HepG2 (cell line): ENCODE data around the gene OR2B2. TPM values are rescaled to one million over a fixed set of nuclear protein-coding genes. Genes with fewer than 3 reads are reported as not detected.

Experiments
- ARNT2 ChIP-seq: sonication (generic); formaldehyde crosslinking; IDR thresholded peaks from 2 replicates; pipeline ENCODE4 v1.8.0; 2022; ENCODE audit warnings: mild to moderate bottlenecking, low read depth, missing genetic modification reagents, moderate library complexity
- CEBPB ChIP-seq: IDR thresholded peaks from 2 replicates; pipeline ENCODE4 v1.6.1; 2011; ENCODE audit warnings: low read depth, low read length, improper control_type of control experiment, borderline replicate concordance
- CENPX ChIP-seq: sonication (generic); formaldehyde crosslinking; IDR thresholded peaks from 2 replicates; pipeline ENCODE4 v1.9.0; 2021; ENCODE audit warnings: mild to moderate bottlenecking, missing genetic modification reagents, moderate library complexity
- ELF3 ChIP-seq: IDR thresholded peaks from 2 replicates; pipeline ENCODE4 v1.6.1; 2016; ENCODE audit warnings: missing genetic modification reagents, missing compliant biosample characterization
- GABPA ChIP-seq, 2 experiments: IDR thresholded peaks; 2 replicates each; pipeline ENCODE4 v1.6.1; 2011 to 2016; ENCODE audit warnings: low read depth in 2 of 2, low read length in 1 of 2, missing biosample characterization in 1 of 2, missing genetic modification characterization in 1 of 2
- GATAD2A ChIP-seq: IDR thresholded peaks from 2 replicates; pipeline ENCODE4 v1.6.1; 2016
- KAT7 ChIP-seq: IDR thresholded peaks from 2 replicates; pipeline ENCODE4 v1.6.1; 2018; ENCODE audit warnings: borderline replicate concordance, missing compliant biosample characterization
- MED1 ChIP-seq: sonication (generic); formaldehyde crosslinking; IDR thresholded peaks from 2 replicates; pipeline ENCODE4 v1.4.0; 2020; ENCODE audit warnings: missing genetic modification reagents
- NBN ChIP-seq: fragments of 450-650 bp; conservative IDR thresholded peaks from 2 replicates; pipeline ENCODE4 v1.6.1; 2017
- NR2C2 ChIP-seq: sonication (generic); formaldehyde crosslinking; IDR thresholded peaks from 2 replicates; pipeline ENCODE4 v1.4.0; 2020; ENCODE audit warnings: missing genetic modification reagents, mild to moderate bottlenecking, moderate library complexity, borderline replicate concordance
- SAP130 ChIP-seq: IDR thresholded peaks from 2 replicates; pipeline ENCODE4 v1.6.1; 2016; ENCODE audit warnings: low read depth
- ZBTB3 ChIP-seq: sonication (generic); formaldehyde crosslinking; IDR thresholded peaks from 2 replicates; pipeline ENCODE4 v1.4.0; 2020; ENCODE audit warnings: low read depth, mild to moderate bottlenecking, moderate library complexity, missing genetic modification reagents, borderline replicate concordance
- ZFP36L2 ChIP-seq: sonication (generic); formaldehyde crosslinking; IDR thresholded peaks from 2 replicates; pipeline ENCODE4 v1.4.0; 2020; ENCODE audit warnings: missing genetic modification reagents
- ZMYM4 ChIP-seq: sonication (generic); formaldehyde crosslinking; IDR thresholded peaks from 2 replicates; pipeline ENCODE4 v1.8.1; 2023; ENCODE audit warnings: mild to moderate bottlenecking, missing genetic modification reagents
- ZNF12 ChIP-seq: sonication (generic); formaldehyde crosslinking; IDR thresholded peaks from 2 replicates; pipeline ENCODE4 v1.5.0; 2020; ENCODE audit warnings: missing genetic modification reagents
- ZNF143 ChIP-seq: sonication (generic); formaldehyde crosslinking; IDR thresholded peaks from 2 replicates; pipeline ENCODE4 v1.4.0; 2020; ENCODE audit warnings: missing genetic modification reagents
- ZNF34 ChIP-seq: sonication (generic); formaldehyde crosslinking; IDR thresholded peaks from 2 replicates; pipeline ENCODE4 v1.4.0; 2020; ENCODE audit warnings: mild to moderate bottlenecking, missing genetic modification reagents, borderline replicate concordance
- ZNF501 ChIP-seq: sonication (generic); formaldehyde crosslinking; IDR thresholded peaks from 2 replicates; pipeline ENCODE4 v1.5.1; 2020; ENCODE audit warnings: mild to moderate bottlenecking, moderate library complexity, missing genetic modification reagents
- polyA plus RNA-seq, 8 experiments: library from polyadenylated mRNA; depleted of rRNA in 3 of 8; stranded (reverse) in 7 of 8; unstranded in 1 of 8; fragments of >200 nt; fragmentation: Illumina TruSeq in 4 of 8; extraction: Trizol in 4 of 8; gene quantifications; 2 replicates each; pipeline versions ENCODE4 v1.2.1 to v1.2.3, GENCODE V29; 2011 to 2016; ENCODE audit warnings: low read depth in 4 of 8, missing spikeins in 1 of 8, mixed read lengths in 1 of 8; ENCODE audit not compliant: insufficient read depth in 1 of 8
- total RNA-seq, 5 experiments: library from RNA; depleted of rRNA; stranded (reverse); fragments of >200 nt; fragmentation: Illumina TruSeq; extraction: Trizol; gene quantifications; 2 replicates each; pipeline ENCODE4 v1.2.3, GENCODE V29; 2016; ENCODE audit warnings: low read depth in 1 of 5
- TF ChIP-seq, protein P1 (sequence below): sonication (generic); formaldehyde crosslinking; IDR thresholded peaks from 2 replicates; pipeline ENCODE4 v1.4.0; 2020; ENCODE audit warnings: missing genetic modification reagents
- TF ChIP-seq, protein P2 (sequence below): sonication (generic); formaldehyde crosslinking; IDR thresholded peaks from 2 replicates; pipeline ENCODE4 v1.5.0; 2020; ENCODE audit warnings: missing genetic modification reagents, mild to moderate bottlenecking, borderline replicate concordance
- TF ChIP-seq, protein P3 (sequence below): sonication (generic); formaldehyde crosslinking; IDR thresholded peaks from 2 replicates; pipeline ENCODE4 v1.4.0; 2020; ENCODE audit warnings: missing genetic modification reagents
- TF ChIP-seq, protein P4 (sequence below): sonication (generic); formaldehyde crosslinking; IDR thresholded peaks from 2 replicates; pipeline ENCODE4 v1.4.0; 2020; ENCODE audit warnings: missing genetic modification reagents, borderline replicate concordance
- TF ChIP-seq, protein P5 (sequence below): sonication (generic); formaldehyde crosslinking; IDR thresholded peaks from 2 replicates; pipeline ENCODE4 v1.5.1; 2020; ENCODE audit warnings: mild to moderate bottlenecking, missing genetic modification reagents, borderline replicate concordance

The OR2B2 gene
- total and polyA plus RNA-seq, 2 of the 13 experiments (the other 11 are each of a cell fraction or from before 2014, with no cell fraction given) = not detected

DNA sequence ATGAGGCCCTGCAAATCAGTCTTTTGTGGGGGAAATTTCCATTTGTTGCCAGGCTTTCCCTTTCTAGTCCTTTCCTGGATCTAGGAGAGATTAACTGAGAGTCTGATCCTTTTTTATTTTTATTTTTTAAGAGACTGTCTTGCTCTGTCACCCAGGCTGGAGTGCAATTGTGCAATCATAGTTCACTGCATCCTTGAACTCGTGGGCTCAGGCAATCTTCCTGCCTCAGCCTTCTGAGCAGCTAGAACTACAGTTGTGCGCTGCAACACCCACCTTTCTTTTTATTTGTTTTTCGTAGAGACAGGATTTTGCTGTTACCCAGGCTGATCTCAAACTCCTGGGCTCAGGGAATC lies 22.9 kb downstream of the OR2B2 start (continued):
- TF ChIP-seq NBN (no peak), ZNF34 (no peak), KAT7 (CRISPR knock-in tag) (no peak), ARNT2 (CRISPR knock-in tag) (no peak), ZFP36L2 (CRISPR knock-in tag) (no peak), CENPX (CRISPR knock-in tag) (no peak), MED1 (peak; percentile 64), ZMYM4 (peak; percentile 41; the same call in 1 of the 2 replicates), ZBTB3 (CRISPR knock-in tag) (no peak), ELF3 (CRISPR knock-in tag) (peak; percentile 49; the same call in 1 of the 2 replicates), ZNF12 (CRISPR knock-in tag) (0 out of 2 replicates have a peak, but pooled peaks have one; percentile 40), GATAD2A (CRISPR knock-in tag) (peak; percentile 82), ZNF143 (CRISPR knock-in tag) (0 out of 2 replicates have a peak, but pooled peaks have one; percentile 28), CEBPB (peak; percentile 96), SAP130 (peak; percentile 78), GABPA (IDR thresholded peaks at IDR 0.05; ENCODE audit: low read depth, low read length) (no peak), GABPA (CRISPR knock-in tag; IDR thresholded peaks at IDR 0.05; ENCODE audit: low read depth) (no peak), NR2C2 (CRISPR knock-in tag) (peak; percentile 33; the same call in 1 of the 2 replicates), ZNF501 (CRISPR knock-in tag) (no peak; the same call in none of the 2 replicates)
- TF ChIP-seq, protein P1, sequence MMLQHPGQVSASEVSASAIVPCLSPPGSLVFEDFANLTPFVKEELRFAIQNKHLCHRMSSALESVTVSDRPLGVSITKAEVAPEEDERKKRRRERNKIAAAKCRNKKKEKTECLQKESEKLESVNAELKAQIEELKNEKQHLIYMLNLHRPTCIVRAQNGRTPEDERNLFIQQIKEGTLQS (CRISPR knock-in tag) = no peak
- TF ChIP-seq, protein P2, sequence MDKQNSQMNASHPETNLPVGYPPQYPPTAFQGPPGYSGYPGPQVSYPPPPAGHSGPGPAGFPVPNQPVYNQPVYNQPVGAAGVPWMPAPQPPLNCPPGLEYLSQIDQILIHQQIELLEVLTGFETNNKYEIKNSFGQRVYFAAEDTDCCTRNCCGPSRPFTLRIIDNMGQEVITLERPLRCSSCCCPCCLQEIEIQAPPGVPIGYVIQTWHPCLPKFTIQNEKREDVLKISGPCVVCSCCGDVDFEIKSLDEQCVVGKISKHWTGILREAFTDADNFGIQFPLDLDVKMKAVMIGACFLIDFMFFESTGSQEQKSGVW (CRISPR knock-in tag) = no peak
- TF ChIP-seq, protein P3, sequence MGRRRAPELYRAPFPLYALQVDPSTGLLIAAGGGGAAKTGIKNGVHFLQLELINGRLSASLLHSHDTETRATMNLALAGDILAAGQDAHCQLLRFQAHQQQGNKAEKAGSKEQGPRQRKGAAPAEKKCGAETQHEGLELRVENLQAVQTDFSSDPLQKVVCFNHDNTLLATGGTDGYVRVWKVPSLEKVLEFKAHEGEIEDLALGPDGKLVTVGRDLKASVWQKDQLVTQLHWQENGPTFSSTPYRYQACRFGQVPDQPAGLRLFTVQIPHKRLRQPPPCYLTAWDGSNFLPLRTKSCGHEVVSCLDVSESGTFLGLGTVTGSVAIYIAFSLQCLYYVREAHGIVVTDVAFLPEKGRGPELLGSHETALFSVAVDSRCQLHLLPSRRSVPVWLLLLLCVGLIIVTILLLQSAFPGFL (CRISPR knock-in tag) = no peak
- TF ChIP-seq, protein P4, sequence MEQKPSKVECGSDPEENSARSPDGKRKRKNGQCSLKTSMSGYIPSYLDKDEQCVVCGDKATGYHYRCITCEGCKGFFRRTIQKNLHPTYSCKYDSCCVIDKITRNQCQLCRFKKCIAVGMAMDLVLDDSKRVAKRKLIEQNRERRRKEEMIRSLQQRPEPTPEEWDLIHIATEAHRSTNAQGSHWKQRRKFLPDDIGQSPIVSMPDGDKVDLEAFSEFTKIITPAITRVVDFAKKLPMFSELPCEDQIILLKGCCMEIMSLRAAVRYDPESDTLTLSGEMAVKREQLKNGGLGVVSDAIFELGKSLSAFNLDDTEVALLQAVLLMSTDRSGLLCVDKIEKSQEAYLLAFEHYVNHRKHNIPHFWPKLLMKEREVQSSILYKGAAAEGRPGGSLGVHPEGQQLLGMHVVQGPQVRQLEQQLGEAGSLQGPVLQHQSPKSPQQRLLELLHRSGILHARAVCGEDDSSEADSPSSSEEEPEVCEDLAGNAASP (CRISPR knock-in tag) = peak; percentile 60; the same call in 1 of the 2 replicates
- TF ChIP-seq, protein P5, sequence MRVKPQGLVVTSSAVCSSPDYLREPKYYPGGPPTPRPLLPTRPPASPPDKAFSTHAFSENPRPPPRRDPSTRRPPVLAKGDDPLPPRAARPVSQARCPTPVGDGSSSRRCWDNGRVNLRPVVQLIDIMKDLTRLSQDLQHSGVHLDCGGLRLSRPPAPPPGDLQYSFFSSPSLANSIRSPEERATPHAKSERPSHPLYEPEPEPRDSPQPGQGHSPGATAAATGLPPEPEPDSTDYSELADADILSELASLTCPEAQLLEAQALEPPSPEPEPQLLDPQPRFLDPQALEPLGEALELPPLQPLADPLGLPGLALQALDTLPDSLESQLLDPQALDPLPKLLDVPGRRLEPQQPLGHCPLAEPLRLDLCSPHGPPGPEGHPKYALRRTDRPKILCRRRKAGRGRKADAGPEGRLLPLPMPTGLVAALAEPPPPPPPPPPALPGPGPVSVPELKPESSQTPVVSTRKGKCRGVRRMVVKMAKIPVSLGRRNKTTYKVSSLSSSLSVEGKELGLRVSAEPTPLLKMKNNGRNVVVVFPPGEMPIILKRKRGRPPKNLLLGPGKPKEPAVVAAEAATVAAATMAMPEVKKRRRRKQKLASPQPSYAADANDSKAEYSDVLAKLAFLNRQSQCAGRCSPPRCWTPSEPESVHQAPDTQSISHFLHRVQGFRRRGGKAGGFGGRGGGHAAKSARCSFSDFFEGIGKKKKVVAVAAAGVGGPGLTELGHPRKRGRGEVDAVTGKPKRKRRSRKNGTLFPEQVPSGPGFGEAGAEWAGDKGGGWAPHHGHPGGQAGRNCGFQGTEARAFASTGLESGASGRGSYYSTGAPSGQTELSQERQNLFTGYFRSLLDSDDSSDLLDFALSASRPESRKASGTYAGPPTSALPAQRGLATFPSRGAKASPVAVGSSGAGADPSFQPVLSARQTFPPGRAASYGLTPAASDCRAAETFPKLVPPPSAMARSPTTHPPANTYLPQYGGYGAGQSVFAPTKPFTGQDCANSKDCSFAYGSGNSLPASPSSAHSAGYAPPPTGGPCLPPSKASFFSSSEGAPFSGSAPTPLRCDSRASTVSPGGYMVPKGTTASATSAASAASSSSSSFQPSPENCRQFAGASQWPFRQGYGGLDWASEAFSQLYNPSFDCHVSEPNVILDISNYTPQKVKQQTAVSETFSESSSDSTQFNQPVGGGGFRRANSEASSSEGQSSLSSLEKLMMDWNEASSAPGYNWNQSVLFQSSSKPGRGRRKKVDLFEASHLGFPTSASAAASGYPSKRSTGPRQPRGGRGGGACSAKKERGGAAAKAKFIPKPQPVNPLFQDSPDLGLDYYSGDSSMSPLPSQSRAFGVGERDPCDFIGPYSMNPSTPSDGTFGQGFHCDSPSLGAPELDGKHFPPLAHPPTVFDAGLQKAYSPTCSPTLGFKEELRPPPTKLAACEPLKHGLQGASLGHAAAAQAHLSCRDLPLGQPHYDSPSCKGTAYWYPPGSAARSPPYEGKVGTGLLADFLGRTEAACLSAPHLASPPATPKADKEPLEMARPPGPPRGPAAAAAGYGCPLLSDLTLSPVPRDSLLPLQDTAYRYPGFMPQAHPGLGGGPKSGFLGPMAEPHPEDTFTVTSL (CRISPR knock-in tag) = peak; percentile 39; the same call in 1 of the 2 replicates
